Upper lobe of left lung (tissue), 4 donors: ENCODE measurements around the gene CACNA1S.

Experiments
- CTCF ChIP-seq, 6 experiments: fragments of 450-650 bp in 4 of 6; fragments of 200-600 bp in 2 of 6; sonication (generic) in 2 of 6; IDR thresholded peaks; one replicate each; pipeline ENCODE4 v1.5.1; 2016 to 2019; ENCODE audit warnings: antibody characterized with exemption in 6 of 6
- EP300 ChIP-seq, 4 donors: sonication (generic); formaldehyde crosslinking; IDR thresholded peaks; one replicate each; pipeline ENCODE4 v1.5.1; 2017; ENCODE audit warnings: antibody characterized with exemption in 4 of 4, control low read depth in 2 of 4
- POLR2A ChIP-seq, 4 donors: fragments of 450-650 bp; IDR thresholded peaks; one replicate each; pipeline ENCODE4 v1.5.1; 2016 to 2017; ENCODE audit warnings: antibody characterized with exemption in 4 of 4, mild to moderate bottlenecking in 2 of 4
- POLR2AphosphoS5 ChIP-seq, 2 donors: sonication (generic); formaldehyde crosslinking; IDR thresholded peaks; one replicate each; pipeline ENCODE4 v1.5.1; 2017; ENCODE audit warnings: antibody characterized with exemption in 2 of 2

GRCh38 chr1:200998323-200998722 is 113.9 kb downstream of the CACNA1S start:
- TF ChIP-seq CTCF (IDR thresholded peaks at IDR 0.05) = no peak
- no peak for TF ChIP-seq POLR2A (IDR thresholded peaks at IDR 0.05)
- no peak for TF ChIP-seq POLR2AphosphoS5 (IDR thresholded peaks at IDR 0.05)
- no peak for TF ChIP-seq EP300 (IDR thresholded peaks at IDR 0.05)
